ENCODE results near the gene CHRNB2.

DNA sequence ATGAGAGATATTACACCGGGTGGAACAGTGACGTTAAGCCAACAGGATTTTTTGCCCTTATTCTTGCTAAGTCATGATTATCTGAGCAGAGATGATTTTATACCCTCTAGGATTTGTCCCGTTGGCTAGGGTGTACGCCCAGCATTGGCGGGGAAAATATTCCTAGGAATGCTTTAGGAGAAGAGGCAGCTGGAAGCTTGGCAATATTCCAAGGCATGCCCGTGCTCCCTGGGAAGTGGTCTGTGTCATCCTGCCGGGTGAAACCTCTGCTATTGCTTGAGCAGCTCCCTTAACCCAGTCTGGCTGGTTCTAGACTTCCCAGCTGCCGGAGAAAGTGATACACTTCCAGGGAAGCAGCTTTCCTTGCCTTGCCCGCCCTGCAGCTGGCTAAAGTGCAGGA, 16.2 kb downstream of the CHRNB2 start:
- TF ChIP-seq, protein P1, sequence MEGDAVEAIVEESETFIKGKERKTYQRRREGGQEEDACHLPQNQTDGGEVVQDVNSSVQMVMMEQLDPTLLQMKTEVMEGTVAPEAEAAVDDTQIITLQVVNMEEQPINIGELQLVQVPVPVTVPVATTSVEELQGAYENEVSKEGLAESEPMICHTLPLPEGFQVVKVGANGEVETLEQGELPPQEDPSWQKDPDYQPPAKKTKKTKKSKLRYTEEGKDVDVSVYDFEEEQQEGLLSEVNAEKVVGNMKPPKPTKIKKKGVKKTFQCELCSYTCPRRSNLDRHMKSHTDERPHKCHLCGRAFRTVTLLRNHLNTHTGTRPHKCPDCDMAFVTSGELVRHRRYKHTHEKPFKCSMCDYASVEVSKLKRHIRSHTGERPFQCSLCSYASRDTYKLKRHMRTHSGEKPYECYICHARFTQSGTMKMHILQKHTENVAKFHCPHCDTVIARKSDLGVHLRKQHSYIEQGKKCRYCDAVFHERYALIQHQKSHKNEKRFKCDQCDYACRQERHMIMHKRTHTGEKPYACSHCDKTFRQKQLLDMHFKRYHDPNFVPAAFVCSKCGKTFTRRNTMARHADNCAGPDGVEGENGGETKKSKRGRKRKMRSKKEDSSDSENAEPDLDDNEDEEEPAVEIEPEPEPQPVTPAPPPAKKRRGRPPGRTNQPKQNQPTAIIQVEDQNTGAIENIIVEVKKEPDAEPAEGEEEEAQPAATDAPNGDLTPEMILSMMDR (IDR thresholded peaks at IDR 0.05): no peak
- TF ChIP-seq EZH2 (IDR thresholded peaks at IDR 0.05; ENCODE audit: borderline replicate concordance, insufficient read depth, low read depth, low read length, poor library complexity, severe bottlenecking): no peak

Measured in B cell (primary cell).